Stimulated activated CD4-positive, alpha-beta T cell treated with anti-CD3 and anti-CD28 coated beads, Interleukin-15, amount 100 ng/mL, for 1 hour (primary cell): ENCODE measurements around the gene C1QTNF2.
"Not testable (repeated sequence)": the region's sequence is repeated elsewhere in the genome, so short reads cannot be mapped to it uniquely, and the experiment has no call there.

Experiments used
- DNase-seq, 2 donors: peaks; one replicate each; pipeline ENCODE4 v3.0.0-alpha.2; 2020; ENCODE audit warnings: low read depth in 1 of 2, low spot score in 1 of 2

Gene C1QTNF2

DNA sequence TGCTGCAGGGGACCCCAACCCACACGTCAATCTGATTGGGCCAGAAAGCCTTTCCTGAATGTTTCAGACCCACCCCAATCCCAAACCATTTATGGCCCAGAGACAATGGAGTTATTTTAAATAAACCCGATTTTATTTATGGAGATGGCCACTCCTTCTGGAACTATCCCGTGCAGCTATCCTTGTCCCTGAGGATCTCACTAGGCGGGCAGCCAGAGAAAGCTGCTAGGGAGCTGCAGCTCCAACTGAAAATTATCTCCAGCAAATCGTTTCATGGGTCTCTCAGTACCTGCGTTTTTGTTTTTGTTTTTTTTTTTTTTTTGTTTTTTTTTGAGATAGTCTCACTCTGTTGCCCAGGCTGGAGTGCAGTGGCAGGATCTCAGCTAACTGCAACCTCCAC is 23.0 kb downstream of the C1QTNF2 start:
- DNase-seq: no peak

- DNase-seq: no peak
These were observed 27.9 kb downstream of the C1QTNF2 start for GRCh38 chr5:160342413-160342941.

DNA sequence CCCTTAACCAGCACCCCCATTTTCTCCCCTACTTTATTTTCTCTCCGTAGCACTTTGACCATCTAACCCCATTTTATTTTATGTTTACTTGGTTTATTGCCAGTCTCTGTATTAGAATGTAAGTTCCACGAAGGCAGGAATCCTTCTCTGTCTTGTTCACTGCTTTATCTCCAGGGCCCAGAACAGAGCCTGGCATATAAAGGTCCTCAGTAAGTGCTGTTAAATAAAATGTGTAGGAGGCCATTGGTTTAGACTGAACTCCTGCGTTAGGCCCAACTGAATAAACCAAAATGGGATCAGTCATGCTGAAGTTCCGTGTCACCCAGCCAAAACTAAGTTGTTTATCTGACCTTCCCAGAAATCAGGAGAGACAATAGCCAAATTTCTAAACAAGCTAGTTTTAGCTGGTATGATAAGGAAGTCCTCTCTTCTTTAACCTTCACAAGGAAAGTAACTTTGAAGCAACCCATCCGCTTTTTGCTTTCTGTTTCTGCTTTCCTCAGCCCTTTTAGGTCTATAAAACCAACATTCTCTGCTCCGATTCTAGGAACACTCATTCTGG is 29.0 kb downstream of the C1QTNF2 start:
- DNase-seq: no peak

GRCh38 chr5:160340513-160340912 is 29.9 kb downstream of the C1QTNF2 start:
- DNase-seq: not testable (repeated sequence)

DNA sequence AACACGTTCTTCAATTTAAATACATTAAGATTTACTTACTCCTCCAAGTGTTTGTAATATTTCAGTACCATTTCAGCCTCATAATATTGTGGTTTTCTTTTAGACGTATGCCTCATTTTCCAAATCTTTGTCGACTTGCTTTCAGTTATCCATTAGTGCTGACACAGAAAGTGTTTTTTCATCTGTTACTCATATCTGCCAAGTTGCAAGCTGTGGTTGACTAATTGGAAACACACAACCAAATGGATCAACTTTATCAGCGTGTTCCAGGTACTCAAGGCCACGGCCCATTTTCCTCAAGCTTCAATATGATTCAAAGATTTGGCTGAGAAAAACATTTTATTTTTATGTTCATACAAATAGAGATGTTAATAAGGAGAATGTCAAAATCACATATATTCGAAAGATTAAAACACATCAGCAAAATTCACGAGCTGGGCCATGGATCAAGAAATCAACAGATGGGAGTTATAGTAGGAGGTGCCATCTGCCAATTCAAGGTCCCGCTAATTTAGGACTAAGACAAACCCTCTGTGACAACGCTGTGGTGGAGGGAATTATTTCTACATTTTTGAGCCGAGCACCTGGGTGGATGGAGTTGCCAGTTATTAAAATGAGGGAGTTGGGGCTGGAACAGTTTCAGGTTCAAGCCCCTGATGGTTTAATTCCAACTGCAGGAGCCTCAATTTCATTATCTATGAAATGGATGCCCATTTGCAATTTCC is 30.9 kb downstream of the C1QTNF2 start:
- DNase-seq: no peak

- DNase-seq: not testable (repeated sequence)
These were observed 35.7 kb downstream of the C1QTNF2 start for GRCh38 chr5:160334716-160335115.

- no peak for DNase-seq
These were observed 36.7 kb downstream of the C1QTNF2 start for GRCh38 chr5:160333721-160334120.

- no peak for DNase-seq
These were observed 40.2 kb downstream of the C1QTNF2 start for GRCh38 chr5:160330212-160330611.

GRCh38 chr5:160327818-160328217 is 42.6 kb downstream of the C1QTNF2 start:
- no peak for DNase-seq

GRCh38 chr5:160326981-160327380 is 43.4 kb downstream of the C1QTNF2 start:
- no peak for DNase-seq

DNA sequence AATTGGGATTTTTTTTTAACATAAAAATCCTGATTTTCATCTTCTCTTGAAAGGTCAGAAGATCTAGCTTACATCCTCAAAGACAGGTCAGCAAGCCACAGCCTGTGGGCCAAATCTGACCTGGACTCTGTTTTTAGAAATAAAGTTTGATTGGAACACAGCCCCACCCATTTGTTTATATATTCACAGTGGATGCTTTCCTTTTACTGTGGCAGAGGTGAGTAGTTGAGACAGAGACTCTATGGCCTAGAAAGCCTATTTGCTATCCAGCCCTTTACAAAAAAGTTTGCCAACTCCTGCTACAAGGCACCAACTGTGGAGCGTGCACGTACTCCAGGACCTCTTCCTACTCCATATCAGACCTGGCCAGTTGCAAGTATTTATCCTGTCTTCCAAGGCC is 44.7 kb downstream of the C1QTNF2 start:
- DNase-seq: no peak

GRCh38 chr5:160324886-160325285 is 45.5 kb downstream of the C1QTNF2 start:
- DNase-seq: no peak

DNA sequence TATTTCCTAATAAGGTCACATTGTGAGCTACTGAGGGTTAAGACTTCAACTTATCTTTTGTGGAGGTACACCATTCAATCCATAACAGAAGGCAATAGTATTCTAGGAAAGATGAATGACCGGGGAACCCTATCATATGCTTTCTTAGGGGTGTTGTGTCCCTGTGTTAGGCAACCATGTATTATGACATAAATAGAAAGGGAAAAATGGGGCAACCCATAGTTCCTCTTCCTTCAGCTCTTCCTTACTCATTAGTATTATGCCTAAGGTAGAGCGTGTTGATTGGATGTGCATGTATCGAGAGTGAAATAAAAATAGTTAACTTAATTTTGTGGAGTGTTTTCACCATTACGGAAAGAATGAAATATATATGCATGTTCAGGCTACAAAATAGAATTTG is 52.0 kb downstream of the C1QTNF2 start:
- DNase-seq: no peak

- no peak for DNase-seq
These were observed 53.0 kb downstream of the C1QTNF2 start for GRCh38 chr5:160317434-160317833.

DNA sequence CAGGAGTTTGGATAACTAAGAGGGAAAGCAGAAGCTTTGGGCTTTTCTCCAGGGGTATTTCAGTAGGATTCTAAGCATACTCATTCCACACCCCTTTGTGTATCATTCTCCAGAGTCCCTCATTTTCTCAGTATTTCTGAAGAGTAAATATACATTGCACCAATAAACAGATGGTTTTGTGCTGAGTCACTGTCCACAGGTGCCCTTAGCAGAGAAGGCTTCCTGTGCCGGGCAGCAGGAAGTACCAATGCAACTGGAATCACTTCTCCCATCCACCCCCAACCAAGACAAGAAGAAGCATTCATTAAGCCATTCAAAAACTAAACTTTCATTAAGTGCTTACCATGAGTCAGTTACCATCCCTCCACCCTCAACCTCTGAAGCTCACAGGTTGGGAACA is 54.5 kb downstream of the C1QTNF2 start:
- DNase-seq: no peak

DNA sequence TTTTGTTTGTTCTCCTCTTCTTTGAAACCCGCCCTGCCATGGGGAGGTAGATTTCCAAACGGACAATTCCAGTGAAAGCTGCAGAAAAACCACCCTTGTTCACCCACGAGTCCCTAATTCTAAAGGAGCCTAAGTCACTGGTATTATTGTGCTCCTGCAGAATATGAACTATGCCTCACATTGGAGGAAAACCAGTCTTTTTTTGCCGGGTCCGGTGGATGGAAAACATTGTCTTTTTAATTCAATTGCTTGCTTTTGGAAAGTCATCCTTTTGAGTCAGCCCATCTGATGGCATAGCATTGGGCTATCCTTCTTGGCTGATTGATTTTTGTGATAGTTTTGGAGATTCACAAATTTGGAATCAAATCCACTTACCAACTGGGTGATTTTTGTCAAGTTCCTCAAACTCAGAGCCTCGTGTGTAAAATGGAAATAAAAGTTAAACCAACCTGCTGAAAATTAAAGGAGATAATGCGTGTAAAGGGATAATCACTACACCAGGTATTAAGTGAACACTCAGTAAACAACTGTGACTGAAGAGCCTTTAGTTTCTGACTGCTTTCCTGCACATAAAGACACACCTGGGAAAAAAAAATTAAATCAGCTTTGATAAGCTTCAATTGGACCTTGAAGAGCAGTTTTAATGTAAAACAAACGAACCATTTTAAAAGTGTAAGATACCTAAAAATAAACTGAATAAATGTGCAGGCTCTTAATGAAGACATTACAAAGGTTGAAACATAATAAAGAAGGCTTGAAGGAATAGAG is 57.3 kb downstream of the C1QTNF2 start:
- no peak for DNase-seq

DNA sequence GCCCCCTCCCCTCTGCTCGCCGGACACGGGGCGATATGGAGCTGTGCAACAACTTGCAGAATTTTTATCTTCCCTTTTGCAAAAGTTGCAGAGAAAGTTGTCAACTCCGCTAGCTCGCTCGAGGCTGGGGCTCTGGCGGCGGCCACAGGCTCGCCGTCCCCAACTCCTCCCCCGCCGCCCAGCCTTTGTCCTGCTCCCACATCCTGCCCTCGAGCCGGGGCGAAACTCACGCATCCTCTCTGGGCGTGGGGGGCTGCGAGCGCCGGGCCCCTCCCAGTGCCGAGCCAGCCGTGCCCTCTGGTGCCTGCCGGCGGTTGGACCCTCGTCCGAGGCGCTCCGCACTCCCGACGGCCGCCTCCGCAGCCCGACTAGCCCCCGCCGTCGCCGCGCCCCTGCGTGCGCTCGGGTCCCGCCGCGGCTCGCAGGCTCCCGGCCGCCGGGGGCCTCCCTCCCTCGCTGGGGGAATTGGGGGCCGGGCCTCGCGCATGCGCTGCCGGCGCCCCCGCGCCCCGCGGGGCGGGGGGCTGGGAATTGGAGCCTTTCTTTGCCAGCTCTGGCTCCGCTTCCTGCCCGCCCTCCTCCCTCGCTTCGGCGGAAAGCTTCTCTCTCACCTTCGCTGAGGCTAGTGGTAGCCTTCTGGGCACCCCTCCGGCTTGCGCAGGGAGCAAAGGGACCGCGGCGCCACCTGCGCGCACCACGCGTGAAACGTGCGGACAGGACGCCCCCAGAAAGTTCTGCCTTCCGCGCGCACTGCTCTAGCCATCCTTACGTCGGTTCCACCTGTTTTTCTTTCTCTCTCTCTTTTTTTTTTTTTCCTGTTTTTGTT is 58.1 kb downstream of the C1QTNF2 start, which contains the start of gene CCNJL:
Gene CCNJL (minus strand): TSS at position 431 of the 826 bp plus-strand sequence. CDS start 641 bp downstream, outside the sequence.
- no peak for DNase-seq

- DNase-seq: no peak
These were observed 58.8 kb downstream of the C1QTNF2 start for GRCh38 chr5:160311491-160312133.

DNA sequence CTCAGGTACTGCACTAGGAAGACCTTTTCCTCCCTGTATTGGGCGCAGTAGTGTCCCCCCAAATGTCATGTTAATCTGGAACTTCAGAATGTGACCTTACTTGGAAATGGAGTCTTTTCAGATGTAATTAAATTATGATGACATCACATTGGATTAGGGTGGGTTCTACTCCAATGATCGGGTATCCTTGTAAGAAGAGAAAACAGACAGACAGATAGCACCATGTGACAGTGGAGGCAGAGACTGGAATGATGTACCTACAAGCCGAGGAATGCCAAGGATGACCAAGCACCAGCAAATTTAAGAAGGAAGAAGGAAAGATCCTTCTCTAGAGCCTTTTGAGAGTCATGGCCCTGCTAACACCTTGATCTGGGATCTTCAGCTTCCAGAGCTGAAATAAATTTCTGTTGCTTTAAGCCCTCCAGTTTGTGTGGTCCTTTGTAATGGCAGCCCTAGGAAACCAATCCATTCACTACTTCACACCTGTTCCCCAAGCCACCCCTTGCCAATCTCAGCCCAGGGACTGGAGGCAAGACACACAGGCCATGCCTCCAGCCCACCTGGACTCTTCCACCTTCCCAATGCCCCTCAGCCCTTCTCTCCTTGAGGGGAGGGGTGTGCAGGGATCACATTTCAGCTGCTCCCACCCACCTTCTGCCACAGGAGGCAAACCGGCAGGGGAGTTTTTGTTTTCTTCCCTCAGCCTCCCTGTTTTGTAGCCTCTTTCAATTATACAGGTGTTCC is 59.7 kb downstream of the C1QTNF2 start:
- DNase-seq: no peak

DNA sequence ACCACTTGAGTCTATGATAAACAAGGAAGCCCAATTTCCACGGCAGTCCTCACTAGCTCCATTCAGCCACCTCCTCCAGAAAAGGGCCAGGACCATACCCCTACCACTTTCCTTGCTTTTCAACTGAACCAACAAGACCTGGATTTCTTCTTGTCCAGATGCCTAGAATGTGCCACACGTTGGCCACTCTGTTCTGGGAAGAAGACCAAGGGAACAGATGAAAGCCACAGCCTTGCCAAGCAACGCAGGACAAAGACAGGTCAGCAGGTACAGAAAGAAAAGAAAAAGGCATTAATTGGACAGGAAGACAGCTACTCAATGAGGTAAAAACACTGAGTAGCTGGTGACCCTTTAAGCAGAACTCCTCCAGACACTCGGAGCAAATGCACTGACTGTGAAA is 60.3 kb downstream of the C1QTNF2 start:
- DNase-seq: no peak
